ENCODE measurements around the gene MRPL12.

DNA sequence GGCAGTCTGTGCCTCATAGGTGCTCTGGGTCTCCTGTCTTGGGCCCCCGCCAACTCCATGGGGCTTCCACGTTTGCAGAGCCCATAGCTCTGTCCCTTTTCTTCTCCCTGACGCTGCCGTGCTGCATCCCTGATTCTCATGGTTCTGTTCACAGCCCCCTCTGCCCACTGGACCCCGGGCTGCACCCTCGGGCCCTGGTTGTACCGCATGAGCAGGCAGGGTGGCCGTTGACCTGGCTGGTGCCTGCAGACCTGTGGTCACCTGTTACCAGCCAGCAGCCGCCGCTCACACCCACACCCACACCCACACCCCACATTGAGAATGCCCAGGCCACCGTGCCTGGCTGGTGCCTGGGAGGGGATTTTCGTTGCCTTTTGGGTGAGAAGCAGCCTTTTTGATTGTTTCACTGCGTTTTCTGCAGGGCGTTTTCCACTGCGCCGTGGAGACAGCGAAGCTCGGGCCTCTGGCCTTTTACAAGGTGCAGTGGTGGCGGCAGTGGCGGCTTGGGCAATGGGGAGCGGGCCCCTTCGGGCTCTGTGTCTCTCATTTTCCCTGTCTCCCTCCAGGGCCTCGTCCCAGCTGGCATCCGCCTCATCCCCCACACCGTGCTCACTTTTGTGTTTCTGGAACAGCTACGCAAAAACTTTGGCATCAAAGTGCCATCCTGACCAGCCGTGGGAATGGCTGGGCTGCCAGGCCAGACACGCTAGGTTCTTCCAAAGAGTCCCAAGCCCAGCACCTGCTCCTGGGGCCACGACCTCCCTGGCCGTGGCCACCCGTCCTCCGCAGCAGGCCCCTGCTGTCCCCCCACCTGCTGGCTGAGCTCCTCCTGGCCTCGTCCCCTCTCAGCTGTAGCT, 16.5 kb downstream of the MRPL12 start:
- TF ChIP-seq, protein P1, sequence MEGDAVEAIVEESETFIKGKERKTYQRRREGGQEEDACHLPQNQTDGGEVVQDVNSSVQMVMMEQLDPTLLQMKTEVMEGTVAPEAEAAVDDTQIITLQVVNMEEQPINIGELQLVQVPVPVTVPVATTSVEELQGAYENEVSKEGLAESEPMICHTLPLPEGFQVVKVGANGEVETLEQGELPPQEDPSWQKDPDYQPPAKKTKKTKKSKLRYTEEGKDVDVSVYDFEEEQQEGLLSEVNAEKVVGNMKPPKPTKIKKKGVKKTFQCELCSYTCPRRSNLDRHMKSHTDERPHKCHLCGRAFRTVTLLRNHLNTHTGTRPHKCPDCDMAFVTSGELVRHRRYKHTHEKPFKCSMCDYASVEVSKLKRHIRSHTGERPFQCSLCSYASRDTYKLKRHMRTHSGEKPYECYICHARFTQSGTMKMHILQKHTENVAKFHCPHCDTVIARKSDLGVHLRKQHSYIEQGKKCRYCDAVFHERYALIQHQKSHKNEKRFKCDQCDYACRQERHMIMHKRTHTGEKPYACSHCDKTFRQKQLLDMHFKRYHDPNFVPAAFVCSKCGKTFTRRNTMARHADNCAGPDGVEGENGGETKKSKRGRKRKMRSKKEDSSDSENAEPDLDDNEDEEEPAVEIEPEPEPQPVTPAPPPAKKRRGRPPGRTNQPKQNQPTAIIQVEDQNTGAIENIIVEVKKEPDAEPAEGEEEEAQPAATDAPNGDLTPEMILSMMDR (IDR thresholded peaks at IDR 0.05 in 8 of 11, conservative IDR thresholded peaks at IDR 0.05 in 3 of 11), result no peak
- no peak for TF ChIP-seq POLR2A (IDR thresholded peaks at IDR 0.05)
- TF ChIP-seq POLR2AphosphoS5 (IDR thresholded peaks at IDR 0.05), result peak in 1 of 3 donors; percentile 4
